HEK293 (cell line): ENCODE measurements around the gene TALDO1.

ENCODE experiments used
- GLIS2 ChIP-seq: fragments of 450-650 bp; formaldehyde crosslinking; IDR thresholded peaks from 2 replicates; pipeline ENCODE4 v1.5.1; 2016; ENCODE audit warnings: missing biosample characterization, missing genetic modification characterization
- IKZF3 ChIP-seq: fragments of 450-650 bp; IDR thresholded peaks from 2 replicates; pipeline ENCODE4 v1.5.0; 2018; ENCODE audit warnings: missing biosample characterization, mild to moderate bottlenecking, missing genetic modification characterization, moderate library complexity
- KLF10 ChIP-seq: fragments of 450-650 bp; IDR thresholded peaks from 2 replicates; pipeline ENCODE4 v1.5.1; 2018; ENCODE audit warnings: missing biosample characterization, mild to moderate bottlenecking, missing genetic modification characterization
- SCRT2 ChIP-seq: fragments of 450-650 bp; formaldehyde crosslinking; IDR thresholded peaks from 2 replicates; pipeline ENCODE4 v1.5.1; 2016; ENCODE audit warnings: missing biosample characterization, missing genetic modification characterization
- YY1 ChIP-seq: fragments of 450-650 bp; formaldehyde crosslinking; IDR thresholded peaks from 2 replicates; pipeline ENCODE4 v1.5.1; 2018; ENCODE audit warnings: missing biosample characterization, missing genetic modification characterization
- ZBTB17 ChIP-seq: fragments of 450-650 bp; formaldehyde crosslinking; IDR thresholded peaks from 2 replicates; pipeline ENCODE4 v1.5.1; 2016; ENCODE audit warnings: missing biosample characterization, missing genetic modification characterization
- ZBTB44 ChIP-seq: fragments of 450-650 bp; IDR thresholded peaks from 2 replicates; pipeline ENCODE4 v1.5.1; 2018; ENCODE audit warnings: missing biosample characterization, mild to moderate bottlenecking, missing genetic modification characterization
- ZBTB49 ChIP-seq: fragments of 450-650 bp; formaldehyde crosslinking; IDR thresholded peaks from 2 replicates; pipeline ENCODE4 v1.5.1; 2016; ENCODE audit warnings: missing biosample characterization, missing genetic modification characterization, low read depth
- ZFP41 ChIP-seq: fragments of 450-650 bp; formaldehyde crosslinking; IDR thresholded peaks from 2 replicates; pipeline ENCODE4 v1.5.1; 2016; ENCODE audit warnings: missing biosample characterization, missing genetic modification characterization, borderline replicate concordance
- ZNF280D ChIP-seq: fragments of 450-650 bp; formaldehyde crosslinking; IDR thresholded peaks from 2 replicates; pipeline ENCODE4 v1.5.1; 2016; ENCODE audit warnings: missing biosample characterization, missing genetic modification characterization
- ZNF645 ChIP-seq: fragments of 450-650 bp; formaldehyde crosslinking; IDR thresholded peaks from 2 replicates; pipeline ENCODE4; 2016; ENCODE audit warnings: missing biosample characterization, missing genetic modification characterization
- ZNF654 ChIP-seq: fragments of 450-650 bp; formaldehyde crosslinking; IDR thresholded peaks from 2 replicates; pipeline ENCODE4 v1.5.1; 2016; ENCODE audit warnings: low read depth, missing biosample characterization, missing genetic modification characterization
- ZNF670 ChIP-seq: fragments of 450-650 bp; formaldehyde crosslinking; IDR thresholded peaks from 2 replicates; pipeline ENCODE4 v1.5.1; 2016; ENCODE audit warnings: missing biosample characterization, missing genetic modification characterization, low read depth
- TF ChIP-seq, protein P1 (sequence below): fragments of 450-650 bp; formaldehyde crosslinking; IDR thresholded peaks from 2 replicates; pipeline ENCODE4 v1.5.1; 2016; ENCODE audit warnings: missing biosample characterization, missing genetic modification characterization, low read depth
- TF ChIP-seq, protein P2 (sequence below): fragments of 450-650 bp; formaldehyde crosslinking; IDR thresholded peaks from 2 replicates; pipeline ENCODE4 v1.5.1; 2016; ENCODE audit warnings: missing biosample characterization, missing genetic modification characterization

Gene TALDO1

DNA sequence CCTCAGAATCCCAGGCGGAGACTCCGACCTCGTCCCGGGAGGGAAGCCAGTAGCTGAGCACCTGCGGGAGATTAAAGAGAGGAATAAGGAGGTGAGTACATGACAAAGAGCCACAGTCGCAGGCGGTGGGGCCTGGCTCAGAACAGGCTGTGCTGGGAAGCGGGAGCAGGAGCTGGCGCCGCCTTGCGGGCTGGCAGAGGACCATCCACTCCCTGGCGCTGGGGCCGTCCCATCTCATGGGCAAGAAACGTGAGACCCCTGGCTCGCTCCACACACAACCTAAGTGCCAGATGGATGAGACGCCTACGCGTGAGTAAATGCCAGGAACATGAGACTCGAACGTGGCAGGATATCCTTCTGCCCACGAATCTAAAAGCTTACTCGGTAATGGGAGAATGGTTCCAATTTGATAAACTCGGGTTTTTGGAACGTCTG, 36.3 kb downstream of the TALDO1 start (continued):
- no peak for TF ChIP-seq ZNF670
- TF ChIP-seq KLF10 (tag by site-specific recombination) = no peak
- TF ChIP-seq, protein P1, sequence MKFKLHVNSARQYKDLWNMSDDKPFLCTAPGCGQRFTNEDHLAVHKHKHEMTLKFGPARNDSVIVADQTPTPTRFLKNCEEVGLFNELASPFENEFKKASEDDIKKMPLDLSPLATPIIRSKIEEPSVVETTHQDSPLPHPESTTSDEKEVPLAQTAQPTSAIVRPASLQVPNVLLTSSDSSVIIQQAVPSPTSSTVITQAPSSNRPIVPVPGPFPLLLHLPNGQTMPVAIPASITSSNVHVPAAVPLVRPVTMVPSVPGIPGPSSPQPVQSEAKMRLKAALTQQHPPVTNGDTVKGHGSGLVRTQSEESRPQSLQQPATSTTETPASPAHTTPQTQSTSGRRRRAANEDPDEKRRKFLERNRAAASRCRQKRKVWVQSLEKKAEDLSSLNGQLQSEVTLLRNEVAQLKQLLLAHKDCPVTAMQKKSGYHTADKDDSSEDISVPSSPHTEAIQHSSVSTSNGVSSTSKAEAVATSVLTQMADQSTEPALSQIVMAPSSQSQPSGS = no peak
- no peak for TF ChIP-seq SCRT2 (tag by site-specific recombination)
- TF ChIP-seq ZBTB49 = no peak
- 0 out of 2 replicates have a peak, but pooled peaks have one; percentile 27 for TF ChIP-seq GLIS2 (tag by site-specific recombination)
- no peak for TF ChIP-seq ZFP41 (tag by site-specific recombination)
- TF ChIP-seq, protein P2, sequence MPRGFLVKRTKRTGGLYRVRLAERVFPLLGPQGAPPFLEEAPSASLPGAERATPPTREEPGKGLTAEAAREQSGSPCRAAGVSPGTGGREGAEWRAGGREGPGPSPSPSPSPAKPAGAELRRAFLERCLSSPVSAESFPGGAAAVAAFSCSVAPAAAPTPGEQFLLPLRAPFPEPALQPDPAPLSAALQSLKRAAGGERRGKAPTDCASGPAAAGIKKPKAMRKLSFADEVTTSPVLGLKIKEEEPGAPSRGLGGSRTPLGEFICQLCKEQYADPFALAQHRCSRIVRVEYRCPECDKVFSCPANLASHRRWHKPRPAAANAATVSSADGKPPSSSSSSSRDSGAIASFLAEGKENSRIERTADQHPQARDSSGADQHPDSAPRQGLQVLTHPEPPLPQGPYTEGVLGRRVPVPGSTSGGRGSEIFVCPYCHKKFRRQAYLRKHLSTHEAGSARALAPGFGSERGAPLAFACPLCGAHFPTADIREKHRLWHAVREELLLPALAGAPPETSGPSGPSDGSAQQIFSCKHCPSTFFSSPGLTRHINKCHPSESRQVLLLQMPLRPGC (tag by site-specific recombination) = no peak
- peak; percentile 38 for TF ChIP-seq ZBTB17 (tag by site-specific recombination)
- TF ChIP-seq IKZF3 (tag by site-specific recombination) = peak; percentile 70
- TF ChIP-seq ZNF645 (tag by site-specific recombination) = no peak
- TF ChIP-seq ZNF654 (tag by site-specific recombination) = 0 out of 2 replicates have a peak, but pooled peaks have one; percentile 5
- TF ChIP-seq ZNF280D = no peak
- TF ChIP-seq ZBTB44 (tag by site-specific recombination) = no peak
- TF ChIP-seq YY1 (tag by site-specific recombination) = no peak
- TF ChIP-seq, all 188 proteins: peak for 22
